Head of caudate nucleus (tissue), 42 donors: ENCODE measurements around the gene SIM1.

ENCODE experiments used
- DNase-seq, 42 donors: peaks; one replicate each; pipeline versions ENCODE4 v3.0.0 to v3.0.0-alpha.2; 2020 to 2021; ENCODE audit warnings: mixed read lengths in 7 of 42
- intact Hi-C: fragments of 100-400 bp; cut with DNase I; formaldehyde crosslinking; loops from one replicate; pipeline ENCODE4 v1.15.0; 2022

SIM1 gene

GRCh38 chr6:100440935-100441334, 23.8 kb downstream of the SIM1 start:
- intact Hi-C loops, result no loop called here
- DNase-seq, result no peak

GRCh38 chr6:100435299-100435698, 29.4 kb downstream of the SIM1 start:
- no peak for DNase-seq
- intact Hi-C loops, result no loop called here

GRCh38 chr6:100433726-100434435, 30.8 kb downstream of the SIM1 start:
- DNase-seq, result no peak
- intact Hi-C loops, result no loop called here

- no peak for DNase-seq
- intact Hi-C loops, result no loop called here
These were observed 32.6 kb downstream of the SIM1 start for GRCh38 chr6:100432136-100432535.

GRCh38 chr6:100430962-100431361, 33.8 kb downstream of the SIM1 start:
- no peak for DNase-seq
- intact Hi-C loops, result no loop called here

- DNase-seq, result no peak
- intact Hi-C loops, result no loop called here
These were observed 37.3 kb downstream of the SIM1 start for GRCh38 chr6:100427452-100427851.

GRCh38 chr6:100426744-100427338, 37.9 kb downstream of the SIM1 start:
- intact Hi-C loops, result no loop called here
- DNase-seq, result no peak

- no peak for DNase-seq
- intact Hi-C loops, result no loop called here
These were observed 38.5 kb downstream of the SIM1 start for GRCh38 chr6:100426241-100426640.

- DNase-seq, result no peak
- intact Hi-C loops, result no loop called here
These were observed 44.0 kb downstream of the SIM1 start for GRCh38 chr6:100420711-100421110.

GRCh38 chr6:100417036-100417435, 47.7 kb downstream of the SIM1 start:
- intact Hi-C loops, result no loop called here
- no peak for DNase-seq

- no peak for DNase-seq
- intact Hi-C loops, result no loop called here
These were observed 49.0 kb downstream of the SIM1 start for GRCh38 chr6:100415768-100416167.

- no peak for DNase-seq
- intact Hi-C loops, result no loop called here
These were observed 51.8 kb downstream of the SIM1 start for GRCh38 chr6:100412872-100413271.

GRCh38 chr6:100404051-100404450, 60.7 kb downstream of the SIM1 start:
- DNase-seq, result no peak
- intact Hi-C loops, result no loop called here

GRCh38 chr6:100393493-100393892, 71.2 kb downstream of the SIM1 start:
- DNase-seq, result no peak
- intact Hi-C loops, result no loop called here

GRCh38 chr6:100392423-100392822, 72.3 kb downstream of the SIM1 start:
- intact Hi-C loops, result no loop called here
- DNase-seq, result no peak

GRCh38 chr6:100388868-100389519, 75.7 kb downstream of the SIM1 start:
- intact Hi-C loops, result no loop called here
- DNase-seq, result no peak

GRCh38 chr6:100382767-100383195, 81.9 kb downstream of the SIM1 start:
- no peak for DNase-seq
- intact Hi-C loops, result no loop called here

GRCh38 chr6:100382031-100382430, 82.7 kb downstream of the SIM1 start:
- DNase-seq, result no peak
- intact Hi-C loops, result no loop called here

GRCh38 chr6:100381111-100381510, 83.6 kb downstream of the SIM1 start:
- intact Hi-C loops, result no loop called here
- no peak for DNase-seq

GRCh38 chr6:100379386-100379785, 85.3 kb downstream of the SIM1 start:
- intact Hi-C loops, result no loop called here

GRCh38 chr6:100378576-100378975, 86.1 kb downstream of the SIM1 start:
- intact Hi-C loops, result no loop called here

More at GRCh38 chr6:100379386-100379785, 85.3 kb downstream of the SIM1 start:
- no peak for DNase-seq

More at GRCh38 chr6:100378576-100378975, 86.1 kb downstream of the SIM1 start:
- no peak for DNase-seq
